ENCODE results near the gene PANX2. TPM values are rescaled to one million over a fixed set of nuclear protein-coding genes. Genes with fewer than 3 reads are reported as not detected.

PANX2 gene
- total RNA-seq, 1 donor, result 0.90 TPM

- no peak for TF ChIP-seq CTCF (IDR thresholded peaks at IDR 0.05; ENCODE audit: insufficient read depth, low read length)
- no peak overlapping the region for H3K4me3 ChIP-seq (ENCODE audit: low read depth, low read length)
- DNase-seq (ENCODE audit: low read depth), result no peak
These were observed 40.0 kb downstream of the PANX2 start for GRCh38 chr22:50210378-50211139.

- no peak for DNase-seq (ENCODE audit: low read depth)
- no peak for TF ChIP-seq CTCF (IDR thresholded peaks at IDR 0.05; ENCODE audit: insufficient read depth, low read length)
- no peak overlapping the region for H3K4me3 ChIP-seq (ENCODE audit: low read depth, low read length)
These were observed 40.6 kb downstream of the PANX2 start for GRCh38 chr22:50211147-50211546.

GRCh38 chr22:50213263-50213662 is 42.7 kb downstream of the PANX2 start:
- no peak for TF ChIP-seq CTCF (IDR thresholded peaks at IDR 0.05; ENCODE audit: insufficient read depth, low read length)
- no peak overlapping the region for H3K4me3 ChIP-seq (ENCODE audit: low read depth, low read length)
- no peak for DNase-seq (ENCODE audit: low read depth)

- no peak for DNase-seq (ENCODE audit: low read depth)
- TF ChIP-seq CTCF (IDR thresholded peaks at IDR 0.05; ENCODE audit: insufficient read depth, low read length), result no peak
These were observed 44.9 kb downstream of the PANX2 start for GRCh38 chr22:50215297-50216054.

GRCh38 chr22:50216055-50216683 is 45.6 kb downstream of the PANX2 start:
- TF ChIP-seq CTCF (IDR thresholded peaks at IDR 0.05; ENCODE audit: insufficient read depth, low read length), result no peak
- no peak overlapping the region for H3K4me3 ChIP-seq (ENCODE audit: low read depth, low read length)
- no peak for DNase-seq (ENCODE audit: low read depth)

More at GRCh38 chr22:50215297-50216054, 44.9 kb downstream of the PANX2 start:
- no peak overlapping the region for H3K4me3 ChIP-seq (ENCODE audit: low read depth, low read length)

- no peak for DNase-seq (ENCODE audit: low read depth)
- H3K4me3 ChIP-seq (ENCODE audit: low read depth, low read length), result no peak overlapping the region
- TF ChIP-seq CTCF (IDR thresholded peaks at IDR 0.05; ENCODE audit: insufficient read depth, low read length), result no peak
These were observed 46.4 kb downstream of the PANX2 start for GRCh38 chr22:50216684-50217520.

Data from fibroblast of the aortic adventitia (primary cell).